Activated CD4-positive, alpha-beta T cell treated with anti-CD3 and anti-CD28 coated beads for 36 hours (primary cell): ENCODE data around the gene MFRP. TPM values are rescaled to one million over a fixed set of nuclear protein-coding genes. Genes with fewer than 3 reads are reported as not detected.

ENCODE experiments used
- microRNA-seq: library from miRNA; unstranded; fragments of <30 nt; microRNA quantifications from one replicate; pipeline ENCODE4 v1.2.0, GENCODE V29; 2021; ENCODE audit warnings: borderline replicate concordance
- total RNA-seq, 2 experiments: library from RNA; stranded (reverse); gene quantifications; one replicate each; pipeline ENCODE4 v1.2.3, GENCODE V29; 2021

The MFRP gene
- total RNA-seq, 2 experiments from 2014 or later: not detected

Small RNA genes lying within 50 kb of the gene (microRNA-seq; reads per million reads assigned to microRNA genes)
- gene MIR6756: not detected

Other genes with a start within 250 kb of the MFRP start
- gene DPAGT1, start 244.9 kb downstream of the MFRP start, total RNA-seq: 10 to 100 TPM; 57.8 to 73.5 TPM
- 10 to 100 TPM; 15.9 to 16.3 TPM for gene C2CD2L, start 239.4 kb downstream of the MFRP start, total RNA-seq
- 10 to 100 TPM; 24.0 to 27.2 TPM for gene HINFP, start 225.1 kb downstream of the MFRP start, total RNA-seq
- gene ABCG4, start 197.7 kb downstream of the MFRP start, total RNA-seq: not detected
- 10 to 100 TPM; 18.2 to 25.0 TPM for gene NLRX1, start 178.0 kb downstream of the MFRP start, total RNA-seq
- under 1 TPM in 1 of 2 experiments, not detected in 1; 0.21 TPM for gene NHERF4, start 161.2 kb downstream of the MFRP start, total RNA-seq
- gene CBL, start 140.4 kb downstream of the MFRP start, total RNA-seq: 10 to 100 TPM; 29.3 to 33.2 TPM
- gene MCAM, start 29.6 kb downstream of the MFRP start, total RNA-seq: 1 to 10 TPM; 6.8 to 6.9 TPM
- gene RNF26, start 12.2 kb downstream of the MFRP start, total RNA-seq: 10 to 100 TPM; 29.9 TPM
- gene C1QTNF5, start 5.8 kb downstream of the MFRP start, total RNA-seq: not detected
- under 1 TPM; 0.58 to 0.71 TPM for gene USP2, start 35.0 kb upstream of the MFRP start, total RNA-seq
- under 1 TPM; 0.18 to 0.91 TPM for gene THY1, start 76.5 kb upstream of the MFRP start, total RNA-seq